ENCODE data around the gene PSMC1.

Gene PSMC1

GRCh38 chr14:90263748-90264449, 7.5 kb downstream of the PSMC1 start:
- Histone ChIP-seq H3K27me3 (ENCODE audit: control insufficient read depth in 1 of 2, insufficient read depth in 1 of 2, low read length in 2 of 2) (no peaks in the 10 kb centered on the region), H3K79me1 (replicated peaks; ENCODE audit: low read length, poor library complexity, severe bottlenecking) (peaks cover 28% of the 10 kb centered on the region), H3K4me3 (ENCODE audit: insufficient read depth in 1 of 2, low read depth in 1 of 2, low read length in 2 of 2) (no peak overlapping the region), H3K9me3 (ENCODE audit: control insufficient read depth, low read length) (no peaks in the 10 kb centered on the region), H4K91ac (ENCODE audit: low read length) (no peak overlapping the region), H2BK12ac (ENCODE audit: low read length in 2 of 2) (no peak overlapping the region), H3K36me3 (ENCODE audit: control insufficient read depth in 1 of 2, insufficient read depth in 2 of 2, low read depth in 1 of 2, low read length in 2 of 2) (peaks cover 47 to 91% of the 10 kb centered on the region in 2 experiments), H2AFZ (ENCODE audit: low read depth, low read length) (no peak overlapping the region), H2BK5ac (ENCODE audit: low read depth, low read length, poor library complexity, severe bottlenecking) (no peak overlapping the region), H3K14ac (ENCODE audit: low read length in 2 of 2) (no peak overlapping the region), H2BK120ac (ENCODE audit: low read depth, low read length) (no peak overlapping the region), H2AK5ac (ENCODE audit: low read length, severe bottlenecking) (no peak overlapping the region), H3K23ac (ENCODE audit: low read length in 2 of 2) (no peak overlapping the region), H3K27ac (ENCODE audit: low read length, poor library complexity, severe bottlenecking) (no peak overlapping the region), H3K4ac (ENCODE audit: low read depth in 1 of 2, low read length in 2 of 2) (no peak overlapping the region), H4K8ac (ENCODE audit: low read length) (no peak overlapping the region), H2BK15ac (ENCODE audit: low read depth, poor library complexity, severe bottlenecking) (no peak overlapping the region), H3K4me1 (ENCODE audit: control insufficient read depth, insufficient read depth, low read depth, low read length) (no peaks in the 10 kb centered on the region), H3K9ac (ENCODE audit: low read length) (no peak overlapping the region), H3K4me2 (ENCODE audit: low read length, poor library complexity, severe bottlenecking) (no peak overlapping the region), H3K18ac (ENCODE audit: low read depth in 1 of 2, low read length in 2 of 2) (no peak overlapping the region)
- no peak for DNase-seq
- WGBS: 93% methylated on average over 8 of the region's 8 CpGs

- Histone ChIP-seq H3K4ac (ENCODE audit: low read depth in 1 of 2, low read length in 2 of 2) (no peak overlapping the region), H3K27ac (ENCODE audit: low read length, poor library complexity, severe bottlenecking) (no peak overlapping the region), H3K14ac (ENCODE audit: low read length in 2 of 2) (no peak overlapping the region), H4K8ac (ENCODE audit: low read length) (no peak overlapping the region), H2BK12ac (ENCODE audit: low read length in 2 of 2) (no peak overlapping the region), H2BK5ac (ENCODE audit: low read depth, low read length, poor library complexity, severe bottlenecking) (no peak overlapping the region), H3K36me3 (ENCODE audit: control insufficient read depth in 1 of 2, insufficient read depth in 2 of 2, low read depth in 1 of 2, low read length in 2 of 2) (peaks cover 50 to 92% of the 10 kb centered on the region in 2 experiments), H3K79me1 (replicated peaks; ENCODE audit: low read length, poor library complexity, severe bottlenecking) (peaks cover 29% of the 10 kb centered on the region), H2BK120ac (ENCODE audit: low read depth, low read length) (no peak overlapping the region), H3K9ac (ENCODE audit: low read length) (no peak overlapping the region), H3K4me3 (ENCODE audit: insufficient read depth in 1 of 2, low read depth in 1 of 2, low read length in 2 of 2) (no peak overlapping the region), H3K4me1 (ENCODE audit: control insufficient read depth, insufficient read depth, low read depth, low read length) (no peaks in the 10 kb centered on the region), H4K91ac (ENCODE audit: low read length) (no peak overlapping the region), H2AK5ac (ENCODE audit: low read length, severe bottlenecking) (no peak overlapping the region), H2AFZ (ENCODE audit: low read depth, low read length) (no peak overlapping the region), H3K18ac (ENCODE audit: low read depth in 1 of 2, low read length in 2 of 2) (no peak overlapping the region), H3K9me3 (ENCODE audit: control insufficient read depth, low read length) (no peaks in the 10 kb centered on the region), H2BK15ac (ENCODE audit: low read depth, poor library complexity, severe bottlenecking) (no peak overlapping the region), H3K4me2 (ENCODE audit: low read length, poor library complexity, severe bottlenecking) (no peak overlapping the region), H3K23ac (ENCODE audit: low read length in 2 of 2) (no peak overlapping the region), H3K27me3 (ENCODE audit: control insufficient read depth in 1 of 2, insufficient read depth in 1 of 2, low read length in 2 of 2) (no peaks in the 10 kb centered on the region)
- DNase-seq: no peak
- 96% methylated on average over 8 of the region's 9 CpGs for WGBS
These were observed 10.2 kb downstream of the PSMC1 start for GRCh38 chr14:90266441-90267154.

GRCh38 chr14:90268420-90268819, 12.1 kb downstream of the PSMC1 start:
- no peak overlapping the region for H2BK15ac ChIP-seq (ENCODE audit: low read depth, poor library complexity, severe bottlenecking)
- no peak overlapping the region for H2AK5ac ChIP-seq (ENCODE audit: low read length, severe bottlenecking)
- H3K14ac ChIP-seq (ENCODE audit: low read length in 2 of 2): no peak overlapping the region
- H4K8ac ChIP-seq (ENCODE audit: low read length): no peak overlapping the region
- no peak overlapping the region for H3K18ac ChIP-seq (ENCODE audit: low read depth in 1 of 2, low read length in 2 of 2)
- no peaks in the 10 kb centered on the region for H3K27me3 ChIP-seq (ENCODE audit: control insufficient read depth in 1 of 2, insufficient read depth in 1 of 2, low read length in 2 of 2)
- DNase-seq: no peak
- H3K4ac ChIP-seq (ENCODE audit: low read depth in 1 of 2, low read length in 2 of 2): no peak overlapping the region
- H3K27ac ChIP-seq (ENCODE audit: low read length, poor library complexity, severe bottlenecking): no peak overlapping the region
- no peaks in the 10 kb centered on the region for H3K9me3 ChIP-seq (ENCODE audit: control insufficient read depth, low read length)
- peaks cover 57 to 94% of the 10 kb centered on the region in 2 experiments for H3K36me3 ChIP-seq (ENCODE audit: control insufficient read depth in 1 of 2, insufficient read depth in 2 of 2, low read depth in 1 of 2, low read length in 2 of 2)
- H2BK120ac ChIP-seq (ENCODE audit: low read depth, low read length): no peak overlapping the region
- H4K91ac ChIP-seq (ENCODE audit: low read length): no peak overlapping the region
- H2BK5ac ChIP-seq (ENCODE audit: low read depth, low read length, poor library complexity, severe bottlenecking): no peak overlapping the region
- no peak overlapping the region for H3K9ac ChIP-seq (ENCODE audit: low read length)
- H3K4me1 ChIP-seq (ENCODE audit: control insufficient read depth, insufficient read depth, low read depth, low read length): no peaks in the 10 kb centered on the region
- H3K23ac ChIP-seq (ENCODE audit: low read length in 2 of 2): no peak overlapping the region
- H2AFZ ChIP-seq (ENCODE audit: low read depth, low read length): no peak overlapping the region
- no peak overlapping the region for H3K4me3 ChIP-seq (ENCODE audit: insufficient read depth in 1 of 2, low read depth in 1 of 2, low read length in 2 of 2)
- H3K4me2 ChIP-seq (ENCODE audit: low read length, poor library complexity, severe bottlenecking): no peak overlapping the region
- peaks cover 28% of the 10 kb centered on the region for H3K79me1 ChIP-seq (replicated peaks; ENCODE audit: low read length, poor library complexity, severe bottlenecking)
- 97% methylated on average over 4 of the region's 4 CpGs for WGBS
- no peak overlapping the region for H2BK12ac ChIP-seq (ENCODE audit: low read length in 2 of 2)

- Histone ChIP-seq H3K36me3 (ENCODE audit: control insufficient read depth in 1 of 2, insufficient read depth in 2 of 2, low read depth in 1 of 2, low read length in 2 of 2) (peaks cover 46 to 73% of the 10 kb centered on the region in 2 experiments), H2BK15ac (ENCODE audit: low read depth, poor library complexity, severe bottlenecking) (no peak overlapping the region), H2BK12ac (ENCODE audit: low read length in 2 of 2) (no peak overlapping the region), H3K27me3 (ENCODE audit: control insufficient read depth in 1 of 2, insufficient read depth in 1 of 2, low read length in 2 of 2) (no peaks in the 10 kb centered on the region), H2BK120ac (ENCODE audit: low read depth, low read length) (no peak overlapping the region), H4K8ac (ENCODE audit: low read length) (no peak overlapping the region), H3K9me3 (ENCODE audit: control insufficient read depth, low read length) (no peaks in the 10 kb centered on the region), H3K9ac (ENCODE audit: low read length) (no peak overlapping the region), H3K4me1 (ENCODE audit: control insufficient read depth, insufficient read depth, low read depth, low read length) (peaks cover 12% of the 10 kb centered on the region), H2AK5ac (ENCODE audit: low read length, severe bottlenecking) (no peak overlapping the region), H2BK5ac (ENCODE audit: low read depth, low read length, poor library complexity, severe bottlenecking) (no peak overlapping the region), H4K91ac (ENCODE audit: low read length) (no peak overlapping the region), H3K14ac (ENCODE audit: low read length in 2 of 2) (no peak overlapping the region), H3K18ac (ENCODE audit: low read depth in 1 of 2, low read length in 2 of 2) (no peak overlapping the region), H3K79me1 (replicated peaks; ENCODE audit: low read length, poor library complexity, severe bottlenecking) (peaks cover 14% of the 10 kb centered on the region), H3K4me2 (ENCODE audit: low read length, poor library complexity, severe bottlenecking) (no peak overlapping the region), H3K4me3 (ENCODE audit: insufficient read depth in 1 of 2, low read depth in 1 of 2, low read length in 2 of 2) (no peak overlapping the region), H3K23ac (ENCODE audit: low read length in 2 of 2) (no peak overlapping the region), H2AFZ (ENCODE audit: low read depth, low read length) (no peak overlapping the region), H3K4ac (ENCODE audit: low read depth in 1 of 2, low read length in 2 of 2) (no peak overlapping the region), H3K27ac (ENCODE audit: low read length, poor library complexity, severe bottlenecking) (no peak overlapping the region)
- no peak for DNase-seq
- 92% methylated on average over 9 of the region's 10 CpGs for WGBS
These were observed 16.2 kb downstream of the PSMC1 start for GRCh38 chr14:90272523-90272922.

Measured in mesenchymal stem cell (in vitro differentiated cells and primary cell).